Activated T-cell treated with anti-CD3 and anti-CD28 coated beads for 4 hours (primary cell): ENCODE results near the gene HTRA3.

Experiments
- DNase-seq: peaks from one replicate; pipeline ENCODE4 v3.0.0-alpha.2; 2020

HTRA3 gene

GRCh38 chr4:8315435-8316250 is 46.1 kb downstream of the HTRA3 start:
- DNase-seq = no peak

- no peak for DNase-seq
Observed at GRCh38 chr4:8316251-8316771, 46.8 kb downstream of the HTRA3 start.

GRCh38 chr4:8316911-8317351 is 47.4 kb downstream of the HTRA3 start:
- DNase-seq = no peak

GRCh38 chr4:8317474-8317873 is 47.9 kb downstream of the HTRA3 start:
- DNase-seq = no peak

GRCh38 chr4:8318509-8318908 is 49.0 kb downstream of the HTRA3 start:
- DNase-seq = no peak

GRCh38 chr4:8319061-8319460 is 49.5 kb downstream of the HTRA3 start:
- DNase-seq = no peak

GRCh38 chr4:8319731-8320385 is 50.3 kb downstream of the HTRA3 start:
- DNase-seq = no peak

- no peak for DNase-seq
Observed at GRCh38 chr4:8320386-8320750, 50.8 kb downstream of the HTRA3 start.

GRCh38 chr4:8321220-8321619 is 51.7 kb downstream of the HTRA3 start:
- no peak for DNase-seq

GRCh38 chr4:8321771-8322170 is 52.2 kb downstream of the HTRA3 start:
- no peak for DNase-seq

- no peak for DNase-seq
Observed at GRCh38 chr4:8322794-8323704, 53.5 kb downstream of the HTRA3 start.

GRCh38 chr4:8323947-8324555 is 54.5 kb downstream of the HTRA3 start:
- DNase-seq = no peak

- DNase-seq = no peak
Observed at GRCh38 chr4:8324640-8325239, 55.2 kb downstream of the HTRA3 start.

GRCh38 chr4:8325291-8325973 is 55.9 kb downstream of the HTRA3 start:
- DNase-seq = no peak

- no peak for DNase-seq
Observed at GRCh38 chr4:8326206-8326605, 56.7 kb downstream of the HTRA3 start.

GRCh38 chr4:8328456-8328855 is 58.9 kb downstream of the HTRA3 start:
- DNase-seq = no peak

- no peak for DNase-seq
Observed at GRCh38 chr4:8328866-8329559, 59.5 kb downstream of the HTRA3 start.

- DNase-seq = no peak
Observed at GRCh38 chr4:8329560-8329858, 60.0 kb downstream of the HTRA3 start.

- DNase-seq = no peak
Observed at GRCh38 chr4:8329859-8330761, 60.6 kb downstream of the HTRA3 start.
